ENCODE data around the gene ZNFX1. TPM values are rescaled to one million over a fixed set of nuclear protein-coding genes. Genes with fewer than 3 reads are reported as not detected.

ZNFX1 gene
- total and polyA plus RNA-seq, 2 experiments from 2014 or later: 10.0 to 13.9 TPM

DNA sequence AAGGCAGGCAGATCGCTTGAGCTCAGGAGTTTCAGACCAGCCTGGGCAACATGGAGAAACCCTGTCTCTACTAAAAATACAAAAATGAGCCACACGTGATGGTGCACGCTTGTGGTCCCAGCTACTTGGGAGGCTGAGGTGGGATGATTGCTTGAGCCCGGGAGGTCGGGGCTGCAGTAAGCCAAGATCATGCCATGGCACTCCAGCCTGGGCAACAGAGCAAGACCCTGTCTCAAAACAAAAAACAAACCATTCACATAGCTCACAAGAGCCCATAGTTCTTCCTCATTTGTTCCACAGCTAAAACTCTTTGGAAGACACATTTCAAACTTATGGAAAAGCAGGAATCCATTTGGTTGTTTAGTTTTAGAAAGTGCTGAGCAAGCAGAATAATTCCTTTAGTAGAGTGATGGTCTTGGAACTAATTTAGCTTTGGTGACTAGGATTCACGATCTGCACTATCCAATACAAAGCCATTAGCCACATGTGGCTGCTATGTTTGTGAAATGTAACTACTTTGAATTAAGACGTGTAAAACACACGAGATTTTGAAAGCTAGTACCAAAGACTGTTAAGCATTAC lies 4.1 kb downstream of the ZNFX1 start:
- Histone ChIP-seq H4K20me1 (ENCODE audit: insufficient read depth, poor library complexity, severe bottlenecking) (peaks cover 6% of the 10 kb centered on the region), H3K9me3 (ENCODE audit: low read depth) (no peaks in the 10 kb centered on the region), H3K4me3 (no peak overlapping the region), H3K27ac (no peak overlapping the region), H3K4me2 (no peak overlapping the region), H3K4me1 (ENCODE audit: insufficient read depth) (peaks cover 11% of the 10 kb centered on the region), H3K27me3 (no peaks in the 10 kb centered on the region), H3K9me2 (replicated peaks; ENCODE audit: insufficient read depth) (no peaks in the 10 kb centered on the region), H3K79me2 (peaks cover 90% of the 10 kb centered on the region), H3K36me3 (replicated peaks; ENCODE audit: insufficient read depth, low read depth) (no peaks in the 10 kb centered on the region), H2AFZ (no peak overlapping the region)
- WGBS (ENCODE audit: low lambda C conversion rate, missing lambda C conversion rate): 95% methylated on average over 8 of the region's 8 CpGs
- no peak for DNase-seq (ENCODE audit: low spot score)
- TF ChIP-seq EZH2 (IDR thresholded peaks at IDR 0.05; ENCODE audit: borderline replicate concordance): no peak
- no peak for TF ChIP-seq EZH2phosphoT487 (IDR thresholded peaks at IDR 0.05; ENCODE audit: low read depth, severe bottlenecking, unreplicated experiment)
- TF ChIP-seq, protein P1, sequence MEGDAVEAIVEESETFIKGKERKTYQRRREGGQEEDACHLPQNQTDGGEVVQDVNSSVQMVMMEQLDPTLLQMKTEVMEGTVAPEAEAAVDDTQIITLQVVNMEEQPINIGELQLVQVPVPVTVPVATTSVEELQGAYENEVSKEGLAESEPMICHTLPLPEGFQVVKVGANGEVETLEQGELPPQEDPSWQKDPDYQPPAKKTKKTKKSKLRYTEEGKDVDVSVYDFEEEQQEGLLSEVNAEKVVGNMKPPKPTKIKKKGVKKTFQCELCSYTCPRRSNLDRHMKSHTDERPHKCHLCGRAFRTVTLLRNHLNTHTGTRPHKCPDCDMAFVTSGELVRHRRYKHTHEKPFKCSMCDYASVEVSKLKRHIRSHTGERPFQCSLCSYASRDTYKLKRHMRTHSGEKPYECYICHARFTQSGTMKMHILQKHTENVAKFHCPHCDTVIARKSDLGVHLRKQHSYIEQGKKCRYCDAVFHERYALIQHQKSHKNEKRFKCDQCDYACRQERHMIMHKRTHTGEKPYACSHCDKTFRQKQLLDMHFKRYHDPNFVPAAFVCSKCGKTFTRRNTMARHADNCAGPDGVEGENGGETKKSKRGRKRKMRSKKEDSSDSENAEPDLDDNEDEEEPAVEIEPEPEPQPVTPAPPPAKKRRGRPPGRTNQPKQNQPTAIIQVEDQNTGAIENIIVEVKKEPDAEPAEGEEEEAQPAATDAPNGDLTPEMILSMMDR (IDR thresholded peaks at IDR 0.05; ENCODE audit: poor library complexity): no peak

DNA sequence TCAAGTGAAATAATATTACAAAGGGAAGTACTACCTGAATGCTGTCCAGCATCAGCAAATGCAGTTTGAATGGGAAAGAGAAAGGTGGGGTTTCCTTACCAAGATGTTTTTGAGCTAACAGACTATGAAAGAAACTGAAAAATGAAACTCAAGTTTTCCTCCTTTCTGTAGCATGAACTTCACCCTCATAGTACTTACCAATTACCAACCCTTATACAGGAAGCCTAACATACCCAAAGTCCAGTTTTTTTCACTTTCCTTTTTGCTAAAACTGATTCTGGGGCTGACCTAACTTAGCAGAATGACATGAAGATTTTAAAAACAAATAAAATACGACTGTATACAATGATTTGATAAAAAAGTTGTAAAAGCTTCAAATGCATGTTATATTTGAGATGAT lies 5.2 kb downstream of the ZNFX1 start:
- peaks cover 97% of the 10 kb centered on the region for H3K79me2 ChIP-seq
- WGBS (ENCODE audit: low lambda C conversion rate, missing lambda C conversion rate): 95% methylated on average over 1 of the region's 1 CpG
- H3K4me1 ChIP-seq (ENCODE audit: insufficient read depth): peaks cover 11% of the 10 kb centered on the region
- TF ChIP-seq, protein P1 (IDR thresholded peaks at IDR 0.05; ENCODE audit: poor library complexity): no peak
- TF ChIP-seq EZH2phosphoT487 (IDR thresholded peaks at IDR 0.05; ENCODE audit: low read depth, severe bottlenecking, unreplicated experiment): no peak
- TF ChIP-seq EZH2 (IDR thresholded peaks at IDR 0.05; ENCODE audit: borderline replicate concordance): no peak
- DNase-seq (ENCODE audit: low spot score): no peak
- H3K9me2 ChIP-seq (replicated peaks; ENCODE audit: insufficient read depth): no peaks in the 10 kb centered on the region
- H3K9me3 ChIP-seq (ENCODE audit: low read depth): no peaks in the 10 kb centered on the region
- no peak overlapping the region for H2AFZ ChIP-seq
- no peaks in the 10 kb centered on the region for H3K36me3 ChIP-seq (replicated peaks; ENCODE audit: insufficient read depth, low read depth)
- H3K27ac ChIP-seq: no peak overlapping the region
- no peak overlapping the region for H3K4me3 ChIP-seq
- H3K27me3 ChIP-seq: no peaks in the 10 kb centered on the region
- peaks cover 9% of the 10 kb centered on the region for H4K20me1 ChIP-seq (ENCODE audit: insufficient read depth, poor library complexity, severe bottlenecking)
- no peak overlapping the region for H3K4me2 ChIP-seq

DNA sequence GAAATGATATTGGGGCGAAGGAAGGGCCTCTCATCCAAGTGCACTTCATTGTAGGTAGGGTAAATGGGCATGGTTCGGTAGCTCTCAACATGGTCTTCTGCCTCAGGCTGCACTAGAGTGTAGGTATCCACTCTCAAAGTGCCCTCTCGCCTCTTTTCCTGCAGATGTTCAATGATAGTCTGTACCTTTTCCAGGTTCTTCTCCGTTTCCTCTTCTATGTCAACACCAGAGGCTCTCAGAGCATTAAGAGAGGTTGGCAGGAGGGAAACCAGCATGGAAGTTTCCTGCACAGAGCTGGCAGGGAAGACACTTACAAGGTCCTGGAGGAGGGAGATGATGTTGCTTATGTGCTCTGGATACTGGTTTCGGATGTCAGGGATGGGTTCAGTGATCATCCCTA lies 7.1 kb downstream of the ZNFX1 start:
- Histone ChIP-seq H3K9me2 (replicated peaks; ENCODE audit: insufficient read depth) (no peaks in the 10 kb centered on the region), H3K4me3 (no peak overlapping the region), H3K79me2 (peaks cover 90% of the 10 kb centered on the region), H2AFZ (no peak overlapping the region), H4K20me1 (ENCODE audit: insufficient read depth, poor library complexity, severe bottlenecking) (peaks cover 21% of the 10 kb centered on the region), H3K36me3 (replicated peaks; ENCODE audit: insufficient read depth, low read depth) (no peaks in the 10 kb centered on the region), H3K9me3 (ENCODE audit: low read depth) (no peaks in the 10 kb centered on the region), H3K27me3 (no peaks in the 10 kb centered on the region), H3K4me2 (no peak overlapping the region), H3K4me1 (ENCODE audit: insufficient read depth) (peaks cover under 1% of the 10 kb centered on the region), H3K27ac (no peak overlapping the region)
- DNase-seq (ENCODE audit: low spot score): no peak
- WGBS (ENCODE audit: low lambda C conversion rate, missing lambda C conversion rate): 96% methylated on average over 5 of the region's 5 CpGs
- TF ChIP-seq EZH2 (IDR thresholded peaks at IDR 0.05; ENCODE audit: borderline replicate concordance): no peak
- TF ChIP-seq EZH2phosphoT487 (IDR thresholded peaks at IDR 0.05; ENCODE audit: low read depth, severe bottlenecking, unreplicated experiment): no peak
- TF ChIP-seq, protein P1 (IDR thresholded peaks at IDR 0.05; ENCODE audit: poor library complexity): no peak
